Skeletal muscle satellite cell (primary cell): ENCODE measurements around the gene APBA2.

Source experiments
- H3K27me3 ChIP-seq: 2 replicates; pipeline ENCODE4 v1.7.0; 2013; ENCODE audit warnings: low read length; ENCODE audit not compliant: control insufficient read depth, insufficient read depth
- H3K36me3 ChIP-seq: 2 replicates; pipeline ENCODE4 v1.7.0; 2013; ENCODE audit warnings: mild to moderate bottlenecking, control low read depth, low read length; ENCODE audit not compliant: insufficient read depth
- H3K4me1 ChIP-seq: 2 replicates; pipeline ENCODE4 v1.7.0; 2013; ENCODE audit warnings: low read length; ENCODE audit not compliant: control insufficient read depth, insufficient read depth
- H3K4me2 ChIP-seq: 2 replicates; pipeline ENCODE4 v1.7.0; 2013; ENCODE audit warnings: mild to moderate bottlenecking, low read length
- H3K4me3 ChIP-seq: 2 replicates; pipeline ENCODE4 v1.7.0; 2013; ENCODE audit warnings: low read length
- H3K9ac ChIP-seq: 2 replicates; pipeline ENCODE4 v1.7.0; 2013; ENCODE audit warnings: mild to moderate bottlenecking, low read depth, low read length, moderate library complexity
- H3K9me3 ChIP-seq: replicated peaks from 2 replicates; pipeline ENCODE4 v1.7.0; 2013; ENCODE audit warnings: mild to moderate bottlenecking, control low read depth, low read length

APBA2 gene

GRCh38 chr15:29078541-29078940, 192.8 kb downstream of the APBA2 start:
- Histone ChIP-seq H3K9me3 (no peaks in the 10 kb centered on the region), H3K36me3 (no peaks in the 10 kb centered on the region), H3K27me3 (no peaks in the 10 kb centered on the region), H3K4me3 (no peak overlapping the region), H3K4me1 (no peaks in the 10 kb centered on the region), H3K9ac (no peak overlapping the region), H3K4me2 (no peak overlapping the region)

- H3K4me2 ChIP-seq = no peak overlapping the region
- no peaks in the 10 kb centered on the region for H3K27me3 ChIP-seq
- no peaks in the 10 kb centered on the region for H3K4me1 ChIP-seq
- no peaks in the 10 kb centered on the region for H3K9me3 ChIP-seq
- H3K9ac ChIP-seq = no peak overlapping the region
- no peaks in the 10 kb centered on the region for H3K36me3 ChIP-seq
- no peak overlapping the region for H3K4me3 ChIP-seq
Measured at GRCh38 chr15:29079479-29079878, 193.7 kb downstream of the APBA2 start.

- no peaks in the 10 kb centered on the region for H3K27me3 ChIP-seq
- no peaks in the 10 kb centered on the region for H3K9me3 ChIP-seq
- H3K4me2 ChIP-seq = no peak overlapping the region
- no peaks in the 10 kb centered on the region for H3K4me1 ChIP-seq
- H3K36me3 ChIP-seq = no peaks in the 10 kb centered on the region
- H3K9ac ChIP-seq = no peak overlapping the region
- no peak overlapping the region for H3K4me3 ChIP-seq
Measured at GRCh38 chr15:29081781-29082180, 196.0 kb downstream of the APBA2 start.

GRCh38 chr15:29083161-29083560, 197.4 kb downstream of the APBA2 start:
- Histone ChIP-seq H3K4me2 (no peak overlapping the region), H3K4me1 (no peaks in the 10 kb centered on the region), H3K9ac (no peak overlapping the region), H3K36me3 (no peaks in the 10 kb centered on the region), H3K4me3 (no peak overlapping the region), H3K27me3 (no peaks in the 10 kb centered on the region), H3K9me3 (no peaks in the 10 kb centered on the region)

GRCh38 chr15:29083858-29084257, 198.1 kb downstream of the APBA2 start:
- H3K36me3 ChIP-seq = no peaks in the 10 kb centered on the region

GRCh38 chr15:29086001-29086400, 200.2 kb downstream of the APBA2 start:
- no peak overlapping the region for H3K4me2 ChIP-seq
- no peak overlapping the region for H3K4me3 ChIP-seq
- no peaks in the 10 kb centered on the region for H3K9me3 ChIP-seq
- H3K4me1 ChIP-seq = no peaks in the 10 kb centered on the region
- no peak overlapping the region for H3K9ac ChIP-seq
- no peaks in the 10 kb centered on the region for H3K36me3 ChIP-seq
- H3K27me3 ChIP-seq = no peaks in the 10 kb centered on the region

More at GRCh38 chr15:29083858-29084257, 198.1 kb downstream of the APBA2 start:
- H3K4me1 ChIP-seq = no peaks in the 10 kb centered on the region
- H3K9ac ChIP-seq = no peak overlapping the region
- H3K9me3 ChIP-seq = no peaks in the 10 kb centered on the region
- no peaks in the 10 kb centered on the region for H3K27me3 ChIP-seq
- no peak overlapping the region for H3K4me2 ChIP-seq
- no peak overlapping the region for H3K4me3 ChIP-seq

- H3K27me3 ChIP-seq = no peaks in the 10 kb centered on the region
- no peak overlapping the region for H3K4me2 ChIP-seq
Measured at GRCh38 chr15:29086891-29087290, 201.1 kb downstream of the APBA2 start.

GRCh38 chr15:29087521-29088285, 201.9 kb downstream of the APBA2 start:
- Histone ChIP-seq H3K4me2 (no peak overlapping the region), H3K4me3 (no peak overlapping the region), H3K4me1 (no peaks in the 10 kb centered on the region), H3K9ac (no peak overlapping the region), H3K27me3 (no peaks in the 10 kb centered on the region), H3K9me3 (no peaks in the 10 kb centered on the region), H3K36me3 (no peaks in the 10 kb centered on the region)

More at GRCh38 chr15:29086891-29087290, 201.1 kb downstream of the APBA2 start:
- no peak overlapping the region for H3K9ac ChIP-seq
- H3K9me3 ChIP-seq = no peaks in the 10 kb centered on the region
- H3K36me3 ChIP-seq = no peaks in the 10 kb centered on the region
- no peaks in the 10 kb centered on the region for H3K4me1 ChIP-seq
- H3K4me3 ChIP-seq = no peak overlapping the region

- H3K9me3 ChIP-seq = no peaks in the 10 kb centered on the region
- H3K4me3 ChIP-seq = no peak overlapping the region
- H3K4me1 ChIP-seq = no peaks in the 10 kb centered on the region
- no peaks in the 10 kb centered on the region for H3K27me3 ChIP-seq
- no peak overlapping the region for H3K9ac ChIP-seq
- no peak overlapping the region for H3K4me2 ChIP-seq
- H3K36me3 ChIP-seq = no peaks in the 10 kb centered on the region
Measured at GRCh38 chr15:29088666-29089065, 202.9 kb downstream of the APBA2 start.

GRCh38 chr15:29089731-29090616, 204.2 kb downstream of the APBA2 start:
- Histone ChIP-seq H3K36me3 (no peaks in the 10 kb centered on the region), H3K4me1 (no peaks in the 10 kb centered on the region), H3K4me3 (no peak overlapping the region), H3K9ac (no peak overlapping the region), H3K4me2 (no peak overlapping the region), H3K27me3 (no peaks in the 10 kb centered on the region), H3K9me3 (no peaks in the 10 kb centered on the region)

GRCh38 chr15:29090617-29091466, 205.1 kb downstream of the APBA2 start:
- Histone ChIP-seq H3K4me3 (no peak overlapping the region), H3K27me3 (no peaks in the 10 kb centered on the region), H3K9me3 (no peaks in the 10 kb centered on the region), H3K4me2 (no peak overlapping the region), H3K4me1 (no peaks in the 10 kb centered on the region), H3K36me3 (no peaks in the 10 kb centered on the region), H3K9ac (no peak overlapping the region)
